Esophagus squamous epithelium (tissue), 5 donors: ENCODE measurements around the gene GLRA1. TPM values are rescaled to one million over a fixed set of nuclear protein-coding genes. Genes with fewer than 3 reads are reported as not detected.

Source experiments
- DNase-seq: peaks from one replicate; lab custom pipeline; 2025; lab: John Stamatoyannopoulos, UW
- H3K27ac ChIP-seq, 4 donors: fragments of 200-600 bp; sonication (generic); one replicate each; pipeline ENCODE4 v1.5.1; 2016 to 2019; ENCODE audit warnings: mild to moderate bottlenecking in 1 of 4
- H3K27me3 ChIP-seq, 4 donors: fragments of 200-600 bp; sonication (generic); 1 replicate in 3 of 4; 2 replicates in 1 of 4; pipeline versions ENCODE4 v1.5.1 to v1.6.0; 2017 to 2021; ENCODE audit warnings: antibody characterized with exemption in 1 of 4
- H3K36me3 ChIP-seq, 3 donors: fragments of 200-600 bp; sonication (generic); one replicate each; pipeline ENCODE4 v1.5.1; 2016 to 2019
- H3K4me1 ChIP-seq, 3 donors: fragments of 200-600 bp; sonication (generic); one replicate each; pipeline ENCODE4 v1.5.1; 2017 to 2019
- H3K4me3 ChIP-seq, 4 donors: fragments of 200-600 bp; sonication (generic); 1 replicate in 3 of 4; 2 replicates in 1 of 4; pipeline ENCODE4 v1.5.1; 2016 to 2019; ENCODE audit warnings: mild to moderate bottlenecking in 2 of 4, moderate library complexity in 1 of 4
- H3K9me3 ChIP-seq, 3 donors: fragments of 200-600 bp; sonication (generic); one replicate each; pipeline ENCODE4 v1.5.1; 2016 to 2019
- CTCF ChIP-seq, 6 experiments: fragments of 450-650 bp in 4 of 6; fragments of 200-600 bp in 2 of 6; sonication (generic) in 2 of 6; IDR thresholded peaks; one replicate each; pipeline ENCODE4 v1.5.1; 2016 to 2019; ENCODE audit warnings: antibody characterized with exemption in 6 of 6, mild to moderate bottlenecking in 4 of 6, moderate library complexity in 4 of 6
- POLR2A ChIP-seq, 4 donors: fragments of 450-650 bp; IDR thresholded peaks; one replicate each; pipeline ENCODE4 v1.6.1; 2017; ENCODE audit warnings: antibody characterized with exemption in 4 of 4, mild to moderate bottlenecking in 4 of 4, moderate library complexity in 3 of 4
- WGBS, 2 donors: methylation state at CpG; one replicate each; pipeline ENCODE4 v1.1.5; 2018; 5-methylcytosine and 5-hydroxymethylcytosine counted together
- intact Hi-C: fragments of 100-400 bp; cut with DNase I; formaldehyde crosslinking; loops from one replicate; pipeline ENCODE4 v1.15.0; 2022
- total RNA-seq, 4 donors: library from RNA; depleted of rRNA; stranded (reverse); fragments of >200 nt; gene quantifications; one replicate each; pipeline ENCODE4 v1.1.0, GENCODE V29; 2016
- donor health status: DM: yes; HTN: yes; CAD: no.

The GLRA1 gene
- total RNA-seq, 4 donors from 2014 or later, result not detected

GRCh38 chr5:151911011-151911410 lies 13.6 kb downstream of the GLRA1 start:
- H3K36me3 ChIP-seq, result no peaks in the 10 kb centered on the region
- H3K27me3 ChIP-seq, result no peaks in the 10 kb centered on the region
- H3K4me1 ChIP-seq, result no peaks in the 10 kb centered on the region
- intact Hi-C loops, result no loop called here
- no peak overlapping the region for H3K27ac ChIP-seq
- no peaks in the 10 kb centered on the region for H3K9me3 ChIP-seq
- H3K4me3 ChIP-seq, result no peak overlapping the region
- TF ChIP-seq CTCF (IDR thresholded peaks at IDR 0.05) (no peak), POLR2A (IDR thresholded peaks at IDR 0.05) (no peak)
- DNase-seq, result no peak

GRCh38 chr5:151909628-151910027 lies 15.0 kb downstream of the GLRA1 start:
- no peaks in the 10 kb centered on the region for H3K9me3 ChIP-seq
- intact Hi-C loops, result no loop called here
- no peaks in the 10 kb centered on the region for H3K36me3 ChIP-seq
- 43 to 61% methylated on average over 1 of the region's 1 CpG for WGBS, 2 donors
- no peak for TF ChIP-seq CTCF (IDR thresholded peaks at IDR 0.05)
- no peak for TF ChIP-seq POLR2A (IDR thresholded peaks at IDR 0.05)
- no peak overlapping the region for H3K4me3 ChIP-seq
- H3K27me3 ChIP-seq, result no peaks in the 10 kb centered on the region
- no peak for DNase-seq
- no peak overlapping the region for H3K27ac ChIP-seq
- H3K4me1 ChIP-seq, result no peaks in the 10 kb centered on the region

- Histone ChIP-seq H3K4me1 (no peaks in the 10 kb centered on the region), H3K36me3 (no peaks in the 10 kb centered on the region), H3K9me3 (no peaks in the 10 kb centered on the region), H3K4me3 (no peak overlapping the region), H3K27me3 (no peaks in the 10 kb centered on the region), H3K27ac (no peak overlapping the region)
- DNase-seq, result no peak
- WGBS, 2 donors, result 32 to 54% methylated on average over 3 of the region's 3 CpGs
- TF ChIP-seq POLR2A (IDR thresholded peaks at IDR 0.05), result no peak
- intact Hi-C loops, result no loop called here
Measured at GRCh38 chr5:151906246-151906645, 18.4 kb downstream of the GLRA1 start.

GRCh38 chr5:151905557-151905961 lies 19.1 kb downstream of the GLRA1 start:
- no peak overlapping the region for H3K27ac ChIP-seq
- no peaks in the 10 kb centered on the region for H3K27me3 ChIP-seq
- DNase-seq, result no peak
- WGBS, 2 donors, result 23 to 39% methylated on average over 4 of the region's 4 CpGs
- H3K9me3 ChIP-seq, result no peaks in the 10 kb centered on the region
- H3K4me3 ChIP-seq, result no peak overlapping the region
- TF ChIP-seq CTCF (IDR thresholded peaks at IDR 0.05) (no peak), POLR2A (IDR thresholded peaks at IDR 0.05) (no peak)
- H3K4me1 ChIP-seq, result no peaks in the 10 kb centered on the region
- intact Hi-C loops, result no loop called here
- H3K36me3 ChIP-seq, result no peaks in the 10 kb centered on the region

GRCh38 chr5:151904909-151905308 lies 19.7 kb downstream of the GLRA1 start:
- Histone ChIP-seq H3K27ac (no peak overlapping the region), H3K4me3 (no peak overlapping the region), H3K9me3 (no peaks in the 10 kb centered on the region), H3K36me3 (no peaks in the 10 kb centered on the region), H3K4me1 (no peaks in the 10 kb centered on the region), H3K27me3 (no peaks in the 10 kb centered on the region)
- TF ChIP-seq POLR2A (IDR thresholded peaks at IDR 0.05) (no peak), CTCF (IDR thresholded peaks at IDR 0.05) (no peak)
- no peak for DNase-seq
- intact Hi-C loops, result no loop called here

GRCh38 chr5:151904127-151904526 lies 20.5 kb downstream of the GLRA1 start:
- WGBS, 2 donors, result 47 to 52% methylated on average over 6 of the region's 6 CpGs
- H3K4me1 ChIP-seq, result no peaks in the 10 kb centered on the region

More at GRCh38 chr5:151904127-151904526, 20.5 kb downstream of the GLRA1 start:
- TF ChIP-seq POLR2A (IDR thresholded peaks at IDR 0.05), result no peak
- no peak for TF ChIP-seq CTCF (IDR thresholded peaks at IDR 0.05)
- Histone ChIP-seq H3K27ac (no peak overlapping the region), H3K9me3 (no peaks in the 10 kb centered on the region), H3K27me3 (no peaks in the 10 kb centered on the region), H3K36me3 (no peaks in the 10 kb centered on the region), H3K4me3 (no peak overlapping the region)
- intact Hi-C loops, result no loop called here
- no peak for DNase-seq
